ENCODE data around the gene IGF2R.
A peak's percentile ranks its signal among the peaks of the same experiment; 100 is the strongest.

The IGF2R gene

DNA sequence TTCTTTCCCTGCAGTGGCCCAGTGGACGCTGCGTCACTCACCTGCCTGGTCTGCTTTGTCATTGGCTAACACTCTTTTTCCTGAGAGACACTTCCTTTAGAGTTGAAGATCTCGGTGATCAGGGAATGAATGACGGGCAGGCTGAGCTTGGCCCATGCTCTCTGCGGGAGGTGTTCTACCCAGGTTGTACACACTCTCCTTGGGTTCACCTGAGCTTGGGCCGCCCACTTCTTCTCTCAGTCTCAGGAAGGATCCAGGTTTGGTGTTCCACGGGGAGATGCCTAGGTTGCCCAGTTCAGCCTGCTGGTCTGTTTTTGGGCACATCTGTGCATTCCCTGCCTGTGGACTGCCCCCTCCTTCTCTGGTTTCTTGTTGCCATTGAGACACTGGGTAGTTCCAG lies 86.0 kb downstream of the IGF2R start:
- no peak for DNase-seq

DNA sequence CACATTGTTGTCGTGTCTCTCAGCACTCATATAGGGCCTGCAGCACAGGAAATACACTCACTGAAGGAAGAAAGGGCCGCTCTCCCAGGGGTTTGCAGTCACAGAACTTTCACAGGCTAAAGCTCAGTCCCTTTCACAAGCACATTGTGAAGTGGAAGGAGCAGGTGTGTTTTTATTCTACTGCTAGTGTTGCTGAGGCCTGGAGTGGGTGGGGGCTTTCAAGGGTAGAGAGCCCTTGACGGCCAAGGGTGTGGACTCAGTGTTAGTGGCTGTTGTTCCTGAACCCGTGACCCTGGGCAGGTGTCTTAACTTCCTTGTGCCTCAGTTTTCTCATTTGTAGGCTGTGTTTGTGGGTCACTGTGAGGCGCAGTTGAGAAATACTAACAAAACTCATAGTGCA lies 86.5 kb downstream of the IGF2R start:
- no peak for DNase-seq

DNA sequence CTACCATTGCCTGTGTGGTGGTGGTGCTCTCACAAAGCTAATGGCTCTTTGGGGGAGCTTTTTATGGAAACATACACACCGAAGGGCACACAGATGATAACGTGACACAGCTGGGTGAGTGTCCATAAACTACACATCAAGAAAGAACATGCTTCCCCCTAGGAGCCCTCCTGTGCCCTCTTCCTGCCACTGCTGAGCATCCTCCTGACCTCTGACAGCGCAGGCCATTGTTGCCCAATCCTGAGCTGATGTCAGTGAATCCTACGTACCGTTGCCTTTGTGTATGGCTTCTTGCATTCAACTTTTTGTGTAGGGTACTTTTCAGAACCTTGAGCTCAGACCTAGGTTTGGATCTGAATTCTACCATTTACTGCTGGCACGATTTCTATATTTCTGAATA lies 86.9 kb downstream of the IGF2R start:
- DNase-seq, result no peak

DNA sequence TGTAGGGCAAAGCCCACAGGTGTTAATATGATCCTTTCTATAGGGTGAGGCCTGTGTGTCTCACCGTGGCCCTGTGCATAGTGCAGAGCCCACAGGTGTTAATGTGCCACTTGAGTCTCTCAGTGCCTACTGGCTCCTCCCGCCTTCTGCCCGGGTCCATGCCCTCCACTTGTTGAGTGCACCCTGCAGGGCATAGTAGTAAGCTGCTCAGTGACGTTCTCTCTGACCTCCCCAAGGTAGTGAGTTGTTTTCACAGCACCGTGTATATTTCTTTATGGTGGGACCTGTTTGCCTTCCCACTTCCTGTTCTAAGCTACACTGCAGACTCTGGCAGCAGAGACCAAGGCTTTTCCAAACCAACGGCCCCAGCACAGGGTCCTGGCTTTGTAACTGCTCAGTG lies 88.2 kb downstream of the IGF2R start:
- no peak for DNase-seq

DNA sequence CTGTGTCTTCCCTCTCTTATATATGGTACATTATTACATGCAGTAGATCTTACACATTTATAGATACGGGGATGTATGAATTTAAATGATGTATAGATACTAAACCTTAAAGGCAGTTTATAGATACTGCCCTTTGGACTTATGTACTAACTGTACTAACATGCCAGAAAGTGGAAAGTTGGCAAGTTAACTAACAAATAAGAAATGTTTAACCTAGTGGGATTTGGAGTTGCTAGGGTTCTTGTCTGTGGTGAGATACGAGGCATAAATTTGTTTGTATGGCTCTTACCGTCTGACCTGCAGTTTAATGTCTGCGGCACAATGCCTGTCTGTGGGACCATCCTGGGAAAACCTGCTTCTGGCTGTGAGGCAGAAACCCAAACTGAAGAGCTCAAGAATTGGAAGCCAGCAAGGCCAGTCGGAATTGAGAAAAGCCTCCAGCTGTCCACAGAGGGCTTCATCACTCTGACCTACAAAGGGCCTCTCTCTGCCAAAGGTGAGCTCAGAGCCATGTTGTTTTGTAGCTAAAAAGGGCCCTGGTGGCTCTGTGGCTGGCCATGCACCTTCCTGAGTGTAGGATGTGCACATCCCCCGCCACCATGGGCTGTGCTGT lies 89.8 kb downstream of the IGF2R start:
- DNase-seq, result no peak

DNA sequence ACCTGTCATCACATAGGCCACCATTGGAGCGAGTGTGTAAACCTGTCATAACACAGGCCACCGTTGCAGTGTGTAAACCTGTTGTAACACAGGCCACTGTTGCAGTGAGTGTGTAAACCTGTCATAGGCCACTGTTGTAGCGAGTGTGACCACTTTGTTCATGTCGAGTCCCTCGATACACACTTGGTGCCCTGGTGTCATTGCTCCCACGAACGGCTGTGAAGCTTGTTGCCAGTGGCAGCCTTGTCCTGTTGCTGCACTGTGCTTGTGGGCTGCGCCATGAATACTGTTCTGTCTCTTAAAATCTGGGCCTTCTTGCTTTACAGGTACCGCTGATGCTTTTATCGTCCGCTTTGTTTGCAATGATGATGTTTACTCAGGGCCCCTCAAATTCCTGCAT lies 91.3 kb downstream of the IGF2R start:
- DNase-seq, result no peak

DNA sequence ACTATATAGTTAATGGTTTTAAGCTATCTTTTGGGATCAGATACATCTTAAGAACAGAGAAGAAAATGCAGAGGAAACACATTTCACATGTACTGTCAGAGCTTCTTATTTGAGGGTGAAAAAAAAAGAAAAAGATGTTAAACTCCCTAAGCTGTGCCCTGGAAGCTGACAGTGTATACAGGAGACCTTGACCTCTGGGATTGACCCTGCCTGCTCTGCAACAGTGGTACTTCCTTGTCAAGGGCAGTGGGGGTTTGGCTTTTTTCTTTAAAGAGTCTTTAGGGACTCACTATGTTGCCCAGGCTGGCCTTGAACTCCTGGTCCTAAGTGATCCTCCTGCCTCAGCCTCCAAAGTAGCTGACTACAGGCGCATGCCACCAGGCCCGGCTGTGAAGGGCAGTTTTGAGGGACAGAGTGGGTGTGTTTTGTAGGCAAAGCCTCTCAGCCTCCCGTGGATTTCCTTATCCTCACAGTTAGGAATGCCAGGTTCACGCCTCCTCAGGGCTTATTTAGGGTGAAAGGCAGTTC lies 92.1 kb downstream of the IGF2R start:
- no peak for DNase-seq

DNA sequence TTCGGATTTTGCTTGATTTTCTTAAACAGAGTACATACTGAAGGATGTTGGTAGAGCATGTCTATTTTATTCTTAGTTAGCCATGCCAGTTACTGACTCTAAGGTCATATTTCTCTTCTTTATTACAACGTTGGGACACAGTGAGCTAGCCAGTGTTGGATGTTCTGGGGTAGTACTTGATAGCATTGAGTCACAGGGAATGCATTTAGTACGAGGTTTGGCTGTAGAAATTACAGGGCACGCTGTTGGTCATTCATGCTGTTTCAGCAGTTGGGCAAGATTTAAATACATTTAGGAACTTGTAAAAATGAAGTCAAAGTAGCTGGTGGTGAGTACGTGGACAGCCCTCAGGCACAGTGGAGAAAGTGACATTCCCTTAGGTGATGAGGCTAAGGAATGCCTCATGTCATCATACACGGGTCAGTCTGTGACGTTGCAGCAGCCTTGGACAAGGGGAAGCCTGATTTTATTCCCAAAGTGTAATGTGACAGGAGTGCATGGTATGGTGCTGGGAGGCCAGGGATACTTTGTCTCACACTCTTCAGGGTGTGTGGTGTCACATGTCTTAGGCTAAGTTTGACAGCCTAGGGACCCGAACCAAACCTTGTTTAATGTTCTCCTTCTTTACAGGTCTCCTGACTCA lies 95.0 kb downstream of the IGF2R start:
- DNase-seq, result no peak

DNA sequence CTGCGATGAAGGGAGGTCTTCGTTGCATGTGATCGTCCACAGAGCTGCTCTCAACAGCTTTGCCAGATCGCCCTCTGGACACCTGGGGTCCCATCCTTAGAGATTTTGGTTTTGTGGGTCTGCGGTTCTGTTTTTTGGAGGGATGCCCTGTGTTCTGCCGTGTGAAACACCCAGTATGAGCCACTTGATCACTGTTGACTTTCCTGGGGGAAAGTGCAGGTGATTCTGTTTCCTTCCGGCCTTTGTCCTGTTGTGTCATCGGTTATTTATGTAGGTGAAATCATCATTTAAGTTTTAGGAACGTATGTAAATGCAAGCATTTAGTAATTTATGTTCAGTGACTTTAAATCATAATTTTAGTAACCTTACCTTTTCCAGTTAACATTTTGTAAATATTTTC lies 96.3 kb downstream of the IGF2R start:
- DNase-seq, result no peak

DNA sequence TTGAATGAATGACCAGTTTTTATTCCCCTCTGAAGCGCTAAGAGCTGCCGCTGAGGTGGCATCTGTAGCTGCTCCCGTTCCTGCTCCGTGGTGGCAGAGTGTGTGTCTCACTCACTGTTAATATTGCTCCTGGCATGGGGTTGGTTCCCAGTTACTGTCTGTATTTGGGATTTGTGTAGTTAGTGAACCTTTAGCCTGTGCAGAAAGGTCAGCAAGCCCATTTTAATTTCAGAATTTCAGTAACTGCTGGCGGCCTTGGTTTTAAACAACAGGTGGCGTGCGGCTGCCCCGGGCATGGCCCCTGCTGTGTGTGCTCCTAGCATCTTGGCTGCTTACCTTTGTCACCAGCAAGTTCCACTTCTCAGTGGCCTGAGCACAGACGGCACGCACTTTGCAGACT lies 98.7 kb downstream of the IGF2R start:
- no peak for DNase-seq

DNA sequence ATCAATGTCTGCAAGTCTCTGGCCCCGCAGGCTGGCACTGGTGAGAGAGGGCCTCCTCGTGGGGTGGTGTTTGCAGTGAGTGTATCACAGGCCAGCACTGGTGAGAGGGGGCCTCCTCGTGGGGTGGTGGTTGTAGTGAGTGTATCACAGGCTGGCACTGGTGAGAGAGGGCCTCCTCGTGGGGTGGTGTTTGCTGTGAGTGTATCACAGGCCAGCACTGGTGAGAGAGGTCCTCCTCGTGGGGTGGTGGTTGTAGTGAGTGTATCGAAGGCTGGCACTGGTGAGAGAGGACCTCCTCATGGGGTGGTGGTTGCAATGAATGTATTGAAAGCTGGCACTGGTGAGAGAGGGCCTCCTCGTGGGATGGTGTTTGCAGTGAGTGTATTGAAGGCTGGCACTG lies 99.5 kb downstream of the IGF2R start:
- no peak for DNase-seq

DNA sequence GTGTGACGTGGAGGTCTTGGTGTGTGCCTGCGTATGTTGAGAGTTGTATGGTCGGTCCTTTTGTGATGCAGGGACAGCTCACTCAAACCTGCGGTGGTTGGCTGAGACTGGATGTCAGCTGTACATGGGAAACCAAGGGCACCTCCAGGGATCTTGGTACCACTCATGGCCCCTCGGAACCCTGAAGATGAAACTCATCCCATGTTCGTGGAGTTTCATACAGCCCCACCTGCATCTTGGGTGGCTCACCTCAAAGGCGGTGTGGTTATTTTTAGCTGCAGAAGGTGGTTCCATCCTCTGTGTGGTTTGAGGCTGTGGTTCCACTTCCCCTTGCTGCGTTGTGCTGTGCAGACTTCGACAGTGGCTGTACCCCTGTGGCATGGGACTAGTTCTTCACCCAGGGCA lies 100.2 kb downstream of the IGF2R start:
- DNase-seq, result no peak

DNA sequence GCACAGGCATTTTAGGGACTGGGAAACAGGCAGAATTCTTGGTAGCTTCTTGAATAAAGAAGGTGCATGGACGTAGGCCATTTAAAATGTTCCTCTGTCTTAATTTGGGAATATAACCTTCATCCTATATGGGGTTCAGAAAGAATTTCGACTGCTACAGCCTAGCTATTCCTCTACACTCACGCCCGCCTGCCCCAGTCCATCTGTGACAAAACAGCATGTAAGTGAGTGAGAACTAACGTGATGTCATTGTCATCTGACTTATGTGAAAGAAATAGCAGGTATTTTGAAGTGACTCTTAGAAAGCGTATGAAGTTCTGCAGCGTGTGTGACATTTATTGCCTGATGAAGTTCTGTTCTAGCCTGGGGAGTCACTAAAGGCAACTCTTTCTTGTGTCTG lies 100.6 kb downstream of the IGF2R start:
- DNase-seq, result no peak

DNA sequence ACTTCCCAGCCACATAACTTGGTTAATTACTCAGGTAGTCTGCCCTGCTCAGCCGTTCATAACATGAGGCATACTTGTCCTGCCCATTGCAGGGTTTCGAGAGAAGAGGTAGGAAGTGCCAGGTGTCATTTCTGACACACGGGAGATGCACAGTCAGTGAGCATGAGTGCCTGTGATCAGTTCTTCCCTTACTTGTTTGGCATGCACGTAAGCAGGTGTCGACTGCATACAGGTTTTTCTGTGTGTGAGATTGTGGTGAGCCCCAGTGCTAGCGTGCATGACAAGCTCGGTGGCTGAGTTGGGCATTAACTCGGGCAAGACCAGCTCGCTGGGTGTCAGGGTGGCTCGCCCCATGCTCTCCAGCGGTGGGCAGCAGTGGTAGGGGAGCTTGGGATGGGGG lies 101.5 kb downstream of the IGF2R start:
- DNase-seq, result no peak

DNA sequence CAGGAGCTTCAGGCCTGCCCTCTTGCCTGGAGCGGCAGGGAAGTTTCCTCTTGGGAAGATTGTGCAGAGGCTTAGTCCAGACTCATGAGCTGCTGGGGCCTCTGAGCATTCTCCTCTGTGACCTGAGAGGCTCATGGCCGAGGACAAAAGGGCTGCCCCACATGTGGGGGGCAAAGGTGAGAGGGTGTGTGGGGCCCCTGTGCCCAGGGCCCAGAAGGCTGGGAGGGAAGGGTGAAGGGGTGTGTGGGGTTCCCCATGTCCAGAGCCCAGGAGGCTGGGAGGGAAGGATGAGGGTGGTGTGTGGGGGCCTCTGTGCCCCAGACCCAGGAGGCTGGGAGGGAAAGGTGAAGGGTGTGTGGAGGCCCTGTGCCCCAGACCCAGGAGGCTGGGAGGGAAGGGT lies 101.9 kb downstream of the IGF2R start:
- no peak for DNase-seq

DNA sequence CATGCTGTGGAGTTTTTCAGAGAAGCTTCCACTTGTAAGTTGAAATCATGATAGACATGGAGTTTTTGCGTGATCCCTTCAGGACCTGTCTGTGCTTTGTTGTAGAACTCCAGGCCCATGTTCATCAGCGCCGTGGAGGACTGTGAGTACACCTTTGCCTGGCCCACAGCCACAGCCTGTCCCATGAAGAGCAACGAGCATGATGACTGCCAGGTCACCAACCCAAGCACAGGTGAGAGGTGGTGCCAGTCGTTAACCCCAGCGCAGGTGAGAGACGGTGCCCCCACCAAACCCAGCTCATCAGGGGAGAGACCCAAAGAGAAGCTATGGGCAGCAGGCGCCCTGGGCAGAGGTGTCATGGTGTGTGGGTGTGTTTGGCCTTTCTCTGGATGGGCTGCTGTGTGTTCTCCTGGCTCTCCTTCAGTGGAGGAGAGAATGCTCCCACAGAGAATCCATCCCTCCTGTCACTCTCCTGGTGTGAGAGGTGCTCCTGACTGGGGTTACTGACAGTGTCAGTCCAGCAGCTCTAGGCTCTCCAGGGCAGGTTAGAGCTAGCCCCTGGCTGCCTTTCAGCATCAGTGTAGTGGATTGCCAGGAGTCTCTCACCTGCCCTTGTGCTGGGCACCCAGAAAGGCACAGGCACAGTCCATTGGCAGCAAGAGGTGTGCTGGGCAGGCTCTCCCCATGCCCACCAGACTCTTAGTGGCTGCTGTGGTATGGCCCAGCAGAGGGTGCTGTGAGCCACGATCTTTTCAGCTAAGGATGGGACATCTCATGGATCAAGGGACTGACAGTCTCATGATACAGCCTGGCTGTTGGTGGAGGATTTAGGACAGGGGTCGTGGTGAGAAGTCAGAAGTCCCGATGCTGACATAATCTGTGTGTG lies 103.2 kb downstream of the IGF2R start:
- DNase-seq, result no peak

DNA sequence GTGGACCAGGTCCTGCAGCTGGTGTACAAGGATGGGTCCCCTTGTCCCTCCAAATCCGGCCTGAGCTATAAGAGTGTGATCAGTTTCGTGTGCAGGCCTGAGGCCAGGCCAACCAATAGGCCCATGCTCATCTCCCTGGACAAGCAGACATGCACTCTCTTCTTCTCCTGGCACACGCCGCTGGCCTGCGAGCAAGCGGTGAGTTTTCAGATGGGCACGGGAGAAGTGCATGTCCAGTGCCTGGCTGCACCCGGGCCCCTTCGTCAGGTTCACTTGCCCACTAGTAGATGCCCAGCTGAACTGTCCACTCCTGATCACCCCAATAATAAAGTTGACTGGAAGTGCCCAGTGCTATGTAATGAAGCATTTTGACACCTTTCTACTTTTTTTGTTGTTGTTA lies 104.4 kb downstream of the IGF2R start:
- no peak for DNase-seq

DNA sequence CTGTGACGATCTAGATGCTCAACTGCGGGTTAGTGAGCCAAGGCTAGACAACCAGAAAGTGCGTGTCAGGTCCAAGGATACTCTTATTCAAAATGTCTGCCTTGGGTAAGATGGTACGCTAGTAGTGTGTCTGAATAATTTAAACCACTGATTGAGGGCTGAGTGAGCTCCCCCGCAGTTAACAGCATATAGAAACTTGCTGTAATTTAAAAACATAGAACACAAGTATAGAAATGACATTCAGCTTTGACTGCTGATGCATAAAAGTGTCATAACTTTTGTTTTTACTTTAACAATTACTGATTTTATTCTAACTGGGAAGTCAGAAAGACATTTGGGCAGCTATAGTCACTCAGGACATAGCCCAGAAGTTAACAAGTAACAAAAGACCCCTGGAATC lies 107.1 kb downstream of the IGF2R start:
- DNase-seq, result no peak

DNA sequence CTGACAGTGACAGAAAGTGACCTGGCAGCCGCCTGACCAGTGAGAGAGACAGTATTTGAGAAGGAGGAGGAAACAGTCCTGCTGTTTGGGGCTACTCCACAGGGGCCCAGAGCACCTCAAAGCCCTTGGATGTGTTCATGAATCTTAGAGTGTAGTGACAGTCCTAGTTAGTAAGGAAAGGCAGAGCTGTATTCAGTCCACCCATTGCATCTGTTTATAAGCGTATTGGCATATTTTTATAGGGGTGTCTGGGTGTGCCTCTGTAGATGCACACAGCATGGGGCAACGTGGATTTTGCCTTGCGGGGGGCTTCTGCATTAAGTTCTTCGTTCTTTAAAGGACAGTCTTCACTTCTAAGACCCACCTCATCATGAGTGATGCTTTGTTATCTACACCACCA lies 108.1 kb downstream of the IGF2R start:
- no peak for DNase-seq

DNA sequence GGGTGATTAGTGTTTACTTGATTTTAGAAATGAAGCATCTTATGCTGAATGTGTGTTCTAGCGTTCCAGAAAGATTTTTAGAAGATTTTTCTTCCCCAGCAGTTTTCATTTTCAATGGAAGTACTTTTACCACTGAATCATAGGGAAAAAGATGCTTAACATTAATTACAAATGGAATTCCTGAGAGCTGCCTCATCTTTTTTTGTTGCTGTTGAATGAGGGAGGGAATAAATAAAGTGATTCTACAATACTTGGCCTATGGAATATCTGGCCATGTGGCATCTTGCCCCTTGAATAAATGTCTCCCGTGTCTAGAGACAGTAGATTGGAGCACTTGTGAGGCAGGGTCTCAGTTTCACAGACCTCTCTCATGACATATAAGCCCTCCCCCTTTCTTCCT lies 108.6 kb downstream of the IGF2R start:
- DNase-seq, result peak; percentile 50

DNA sequence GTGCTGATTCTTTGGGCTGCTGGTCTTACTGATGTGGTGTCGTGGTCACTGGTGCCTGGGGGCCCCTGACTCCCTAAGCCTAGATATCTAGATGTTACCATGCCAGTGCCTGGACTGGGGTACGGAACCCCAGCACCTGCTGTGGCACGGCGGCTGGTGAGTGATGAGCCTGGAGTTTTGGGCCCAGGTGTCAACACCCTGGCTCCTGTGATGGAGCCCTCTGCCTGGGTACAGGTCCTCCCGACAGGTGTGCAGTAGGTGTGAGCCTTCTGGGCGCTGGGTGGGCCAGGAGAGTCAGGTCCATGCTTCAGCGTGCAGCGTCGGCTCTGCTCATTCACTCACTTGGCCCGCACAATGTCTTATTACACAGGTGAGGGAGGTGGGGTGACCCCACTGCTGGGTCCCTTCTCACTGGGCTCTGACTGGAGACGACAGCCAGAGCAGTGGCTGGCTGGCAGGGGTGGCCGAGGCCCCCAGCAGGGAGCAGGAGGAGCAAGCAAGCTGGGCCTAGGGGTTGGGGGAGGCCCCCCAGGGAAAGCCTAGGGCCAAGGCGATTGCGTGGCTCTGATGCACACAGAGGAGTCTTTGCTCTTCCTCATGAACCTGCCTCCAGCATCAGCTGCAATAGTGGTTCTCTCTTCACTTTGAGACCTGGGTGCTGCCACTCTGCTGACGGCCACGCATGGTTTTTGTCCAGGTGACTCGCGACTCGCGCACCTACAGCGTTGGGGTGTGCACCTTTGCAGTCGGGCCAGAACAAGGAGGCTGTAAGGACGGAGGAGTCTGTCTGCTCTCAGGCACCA lies 110.2 kb downstream of the IGF2R start:
- DNase-seq, result no peak

DNA sequence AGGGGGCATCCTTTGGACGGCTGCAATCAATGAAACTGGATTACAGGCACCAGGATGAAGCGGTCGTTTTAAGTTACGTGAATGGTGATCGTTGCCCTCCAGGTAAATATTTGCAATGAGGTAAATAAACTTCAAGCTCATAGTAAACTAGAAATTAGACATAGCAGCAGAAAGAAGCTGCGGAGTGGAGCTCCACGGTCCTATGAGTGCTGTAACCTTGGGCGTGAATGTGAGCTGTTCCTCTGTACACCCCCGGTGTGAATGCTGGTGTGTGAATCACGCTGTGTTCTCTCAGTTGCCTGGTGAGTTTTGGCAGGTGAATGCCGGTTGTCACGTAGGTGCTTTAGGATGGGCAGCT lies 110.8 kb downstream of the IGF2R start:
- DNase-seq, result no peak

DNA sequence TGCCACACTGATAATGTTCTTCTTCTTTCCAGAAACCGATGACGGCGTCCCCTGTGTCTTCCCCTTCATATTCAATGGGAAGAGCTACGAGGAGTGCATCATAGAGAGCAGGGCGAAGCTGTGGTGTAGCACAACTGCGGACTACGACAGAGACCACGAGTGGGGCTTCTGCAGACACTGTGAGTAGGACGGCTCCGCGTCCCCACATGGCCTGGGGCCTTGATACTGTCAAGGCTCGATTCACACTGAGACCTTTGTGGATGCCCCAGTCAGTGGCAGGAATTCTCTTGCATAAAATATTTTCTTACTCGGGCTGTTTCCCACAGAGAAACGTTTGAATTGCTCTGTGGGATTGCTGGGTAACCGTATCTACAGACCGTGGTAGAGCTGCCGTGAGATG lies 111.2 kb downstream of the IGF2R start:
- no peak for DNase-seq

Measured in fibroblast of skin of right quadriceps (primary cell).